Neural cell (in vitro differentiated cells): ENCODE data around the gene ISCA2.

ENCODE experiments used
- EP300 ChIP-seq: fragments of 450-650 bp; conservative IDR thresholded peaks from 2 replicates; pipeline ENCODE4 v1.6.1; 2014; ENCODE audit warnings: antibody characterized with exemption, mild to moderate bottlenecking, moderate library complexity; ENCODE audit not compliant: poor library complexity, severe bottlenecking
- EZH2 ChIP-seq: fragments of 200-600, 300-800 bp; shearing (Covaris generic), sonication (generic); IDR thresholded peaks from 2 replicates; pipeline ENCODE4 v1.6.1; 2014; ENCODE audit warnings: antibody characterized with exemption, low read length, borderline replicate concordance, mild to moderate bottlenecking; ENCODE audit not compliant: insufficient read depth, poor library complexity, severe bottlenecking
- TF ChIP-seq, protein P1 (sequence below): fragments of 450-650 bp; IDR thresholded peaks from 2 replicates; pipeline ENCODE4 v1.5.1; 2014; ENCODE audit warnings: antibody characterized with exemption, mild to moderate bottlenecking, moderate library complexity; ENCODE audit not compliant: poor library complexity, severe bottlenecking

DNA sequence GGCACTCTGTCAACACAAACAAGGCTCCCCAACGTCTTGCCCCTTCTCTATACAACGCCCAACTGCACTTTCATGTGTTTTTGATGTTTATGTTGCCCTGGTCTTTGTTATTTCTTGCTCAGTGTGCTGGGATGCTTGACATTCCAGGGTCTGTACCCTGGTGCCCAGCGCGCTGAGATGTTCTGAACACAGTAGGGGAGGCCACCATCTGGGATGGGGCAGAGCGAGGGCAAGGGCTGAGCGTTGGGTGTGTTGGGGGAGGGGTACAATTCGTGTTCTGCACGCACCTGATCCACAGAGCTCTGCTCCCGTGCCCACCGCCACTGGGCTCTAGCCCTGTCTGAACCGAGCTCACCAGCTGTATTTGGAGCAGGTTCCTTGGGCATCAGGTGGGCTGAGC, 52.9 kb downstream of the ISCA2 start:
- TF ChIP-seq, protein P1, sequence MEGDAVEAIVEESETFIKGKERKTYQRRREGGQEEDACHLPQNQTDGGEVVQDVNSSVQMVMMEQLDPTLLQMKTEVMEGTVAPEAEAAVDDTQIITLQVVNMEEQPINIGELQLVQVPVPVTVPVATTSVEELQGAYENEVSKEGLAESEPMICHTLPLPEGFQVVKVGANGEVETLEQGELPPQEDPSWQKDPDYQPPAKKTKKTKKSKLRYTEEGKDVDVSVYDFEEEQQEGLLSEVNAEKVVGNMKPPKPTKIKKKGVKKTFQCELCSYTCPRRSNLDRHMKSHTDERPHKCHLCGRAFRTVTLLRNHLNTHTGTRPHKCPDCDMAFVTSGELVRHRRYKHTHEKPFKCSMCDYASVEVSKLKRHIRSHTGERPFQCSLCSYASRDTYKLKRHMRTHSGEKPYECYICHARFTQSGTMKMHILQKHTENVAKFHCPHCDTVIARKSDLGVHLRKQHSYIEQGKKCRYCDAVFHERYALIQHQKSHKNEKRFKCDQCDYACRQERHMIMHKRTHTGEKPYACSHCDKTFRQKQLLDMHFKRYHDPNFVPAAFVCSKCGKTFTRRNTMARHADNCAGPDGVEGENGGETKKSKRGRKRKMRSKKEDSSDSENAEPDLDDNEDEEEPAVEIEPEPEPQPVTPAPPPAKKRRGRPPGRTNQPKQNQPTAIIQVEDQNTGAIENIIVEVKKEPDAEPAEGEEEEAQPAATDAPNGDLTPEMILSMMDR: no peak
- TF ChIP-seq EP300: no peak
- no peak for TF ChIP-seq EZH2
